PFSK-1 (cell line): ENCODE data around the gene WWC2.

ENCODE experiments used
- POLR2AphosphoS5 ChIP-seq: IDR thresholded peaks from 2 replicates; pipeline ENCODE4 v1.6.1; 2012; ENCODE audit warnings: low read depth, mild to moderate bottlenecking, control low read depth, low read length, moderate library complexity
- REST ChIP-seq, 2 experiments: IDR thresholded peaks; 2 replicates each; pipeline versions ENCODE4 v1.6.1 to v1.8.0; 2011 to 2012; ENCODE audit warnings: low read depth in 2 of 2, low read length in 2 of 2, control low read depth in 1 of 2, inconsistent platforms in 1 of 2, mild to moderate bottlenecking in 1 of 2, moderate library complexity in 1 of 2; ENCODE audit not compliant: insufficient read depth in 1 of 2
- TAF1 ChIP-seq: IDR thresholded peaks from 2 replicates; pipeline ENCODE4 v1.6.1; 2012; ENCODE audit warnings: low read length, control low read depth, borderline replicate concordance; ENCODE audit not compliant: insufficient read depth

DNA sequence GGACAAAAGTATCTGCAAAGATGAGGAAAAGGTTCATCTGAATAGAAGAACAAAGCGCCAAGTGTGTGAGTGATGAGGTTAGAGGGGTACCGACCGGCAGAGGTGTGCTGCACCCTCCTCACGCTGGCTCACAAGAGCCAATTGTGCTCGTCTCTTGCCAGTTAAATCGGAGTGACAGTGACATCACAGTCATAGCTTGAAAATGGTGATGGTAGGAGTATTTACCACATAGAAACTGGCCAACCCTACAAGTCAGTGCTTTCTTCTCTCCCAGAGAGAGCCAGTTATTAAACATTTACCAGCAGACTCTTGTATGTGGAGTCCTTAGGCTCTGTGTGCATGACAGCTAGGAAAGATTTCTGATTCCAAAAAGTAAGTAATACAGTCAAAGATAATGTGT, 188.6 kb downstream of the WWC2 start:
- TF ChIP-seq TAF1 (no peak), POLR2AphosphoS5 (no peak), REST (IDR thresholded peaks at IDR 0.05; ENCODE audit: insufficient read depth in 1 of 2, low read depth in 2 of 2, low read length in 2 of 2) (no peak)
